HG02642 (cell line): ENCODE measurements around the gene CIZ1.
"Not testable (repeated sequence)": the region's sequence is repeated elsewhere in the genome, so short reads cannot be mapped to it uniquely, and the experiment has no call there.

ENCODE experiments used
- ATAC-seq: cut with Tn5 transposase; IDR thresholded peaks from one replicate; pipeline ENCODE4 v1.9.1; 2021; ENCODE audit warnings: mild to moderate bottlenecking; ENCODE audit not compliant: unreplicated experiment, poor library complexity

The CIZ1 gene

DNA sequence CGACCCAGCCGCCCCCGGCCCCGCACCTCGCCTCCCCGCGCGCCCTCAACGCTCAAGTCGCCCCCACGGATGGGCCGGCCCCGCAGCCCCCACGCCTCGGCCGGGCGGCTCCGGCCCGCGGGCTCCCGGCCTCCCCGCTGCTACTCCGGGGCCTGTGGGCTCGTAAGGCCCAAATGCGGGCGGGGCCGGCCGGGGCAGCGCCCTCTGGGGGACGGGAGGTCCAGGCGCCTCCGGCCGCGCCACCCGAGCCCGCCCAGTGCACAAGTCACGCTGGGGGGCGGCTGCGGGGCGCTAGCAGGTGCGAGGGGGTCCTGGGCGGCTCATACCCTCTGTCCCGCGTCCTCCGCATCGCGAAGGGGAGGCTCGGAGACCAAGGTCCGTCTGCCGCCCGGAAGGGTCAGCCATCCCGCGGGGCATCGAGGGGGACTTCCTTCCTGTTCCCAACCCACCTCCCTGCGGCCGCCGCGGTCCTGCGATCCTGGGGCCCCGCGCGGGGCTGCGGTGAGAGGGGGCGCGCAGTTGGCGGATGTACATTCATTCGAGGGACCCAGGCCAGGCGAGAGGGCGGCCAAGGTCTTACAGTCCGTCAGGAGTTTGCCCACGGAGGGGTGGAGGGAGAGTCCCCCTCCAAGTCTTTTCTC, at the start of gene CIZ1:
TSS of gene CIZ1 (minus strand) at position 167 of the 641 bp plus-strand sequence. CDS start 715 bp downstream, outside the sequence.
- peak; percentile 89 for ATAC-seq

GRCh38 chr9:128233817-128234406, 42.5 kb upstream of the CIZ1 start:
- ATAC-seq: no peak

DNA sequence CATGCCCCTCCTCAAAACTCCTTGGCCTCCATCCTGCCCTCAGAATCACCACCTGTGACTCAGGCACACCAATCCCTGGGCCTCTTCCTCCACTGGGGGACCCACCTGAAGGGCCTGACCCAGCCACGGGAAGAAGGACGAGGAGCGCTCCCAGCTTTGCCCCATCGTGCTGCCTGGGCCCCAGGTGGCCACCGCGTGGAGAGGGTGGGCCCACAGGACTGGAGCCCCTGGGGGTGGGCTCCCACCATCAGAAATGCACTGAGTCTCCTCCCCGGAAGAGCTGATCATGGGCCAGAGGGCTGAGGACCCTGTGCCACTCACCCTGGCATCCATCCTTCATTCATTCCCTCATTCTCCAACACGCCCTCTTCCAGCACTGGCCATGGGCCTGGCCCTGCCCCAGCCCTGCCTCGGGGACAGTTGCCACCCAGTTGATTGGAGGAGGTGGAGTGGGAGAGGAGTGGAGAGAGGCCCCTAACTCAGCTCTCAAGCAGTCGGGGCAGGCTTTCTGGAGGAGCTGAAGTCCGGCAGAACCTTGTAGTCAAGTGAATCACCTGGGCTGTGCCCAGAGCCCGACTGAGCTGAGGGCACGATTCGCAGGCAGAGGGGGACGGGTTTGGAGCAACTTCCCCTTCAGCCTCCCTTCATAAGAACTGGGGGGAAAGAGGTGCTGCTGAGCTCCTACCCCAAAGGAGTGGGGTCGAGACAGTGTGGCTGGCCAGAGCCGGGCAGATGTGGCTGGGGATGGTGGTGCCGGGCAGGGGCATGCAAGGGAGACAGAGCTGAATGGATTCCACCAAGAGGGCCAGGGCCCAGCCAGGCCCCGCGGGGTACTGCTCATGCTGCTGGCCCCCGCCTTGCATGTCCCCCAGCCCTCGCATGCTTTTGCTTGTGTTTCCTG, 41.4 kb upstream of the CIZ1 start:
- ATAC-seq: no peak

- ATAC-seq: no peak
These were observed 40.5 kb upstream of the CIZ1 start for GRCh38 chr9:128231638-128232527.

DNA sequence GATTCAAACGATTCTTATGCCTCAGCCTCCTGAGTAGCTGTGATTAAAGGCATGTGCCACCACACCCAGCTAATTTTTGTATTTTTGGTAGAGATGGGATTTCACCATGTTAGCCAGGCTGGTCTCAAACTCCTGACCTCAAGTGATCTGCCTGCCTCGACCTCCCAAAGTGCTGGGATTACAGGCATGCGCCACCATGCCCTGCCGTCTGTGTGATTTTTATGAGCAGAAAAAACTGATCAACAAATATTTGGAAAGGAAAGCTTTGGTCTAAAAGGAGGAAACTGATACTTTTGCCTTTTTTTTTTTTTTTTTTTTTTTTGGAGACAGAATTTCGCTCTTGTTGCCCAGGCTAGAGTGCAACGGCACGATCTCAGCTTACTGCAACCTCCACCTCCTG, 39.5 kb upstream of the CIZ1 start:
- ATAC-seq: not testable (repeated sequence)

DNA sequence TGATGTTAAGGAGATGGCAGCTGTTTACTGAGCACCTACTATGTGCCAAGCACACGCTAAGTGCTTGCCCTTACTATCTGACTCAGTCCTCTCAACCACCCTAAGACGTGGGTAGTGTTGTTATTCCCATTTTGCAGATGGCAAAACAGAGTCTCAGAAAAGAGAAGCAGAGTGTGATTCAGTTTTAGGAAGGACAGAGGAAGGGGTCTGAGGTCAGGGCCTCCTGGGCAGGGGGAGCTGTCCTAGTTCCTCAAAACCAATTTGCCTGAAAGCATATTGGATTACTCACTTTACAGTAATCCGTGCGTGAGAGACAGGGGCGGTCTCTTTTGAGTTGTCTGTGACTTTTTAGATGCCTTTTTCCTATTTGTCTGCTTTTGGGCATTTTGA, 35.0 kb upstream of the CIZ1 start:
- ATAC-seq: no peak

DNA sequence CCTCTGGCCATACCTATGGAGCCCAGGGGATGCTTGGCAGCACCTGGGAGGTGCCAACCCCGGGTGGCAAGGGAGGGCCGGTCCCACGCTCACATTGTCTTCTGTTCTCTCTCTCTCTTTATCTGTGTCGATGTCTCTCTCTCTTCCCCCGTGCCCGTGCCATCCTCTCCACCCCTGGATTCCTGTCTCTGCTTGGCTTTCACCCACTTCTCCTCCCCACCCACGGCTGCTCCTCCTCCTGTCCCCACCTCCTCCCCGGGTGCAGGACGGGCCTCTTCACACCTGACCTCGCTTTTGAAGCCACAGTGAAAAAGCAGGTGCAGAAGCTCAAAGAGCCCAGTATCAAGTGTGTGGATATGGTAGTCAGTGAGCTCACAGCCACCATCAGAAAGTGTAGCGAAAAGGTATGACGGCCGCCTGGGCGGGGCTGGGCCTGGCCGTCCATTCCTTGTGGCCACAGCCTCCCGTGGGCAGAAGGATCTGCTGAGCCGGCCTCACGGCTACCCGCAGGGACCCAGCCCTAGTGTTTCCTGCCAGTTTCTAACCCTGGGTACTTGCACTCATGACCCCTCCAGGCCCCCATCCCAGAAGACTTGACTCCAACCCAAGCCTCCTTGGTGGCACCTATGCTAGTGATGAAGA, 34.5 kb upstream of the CIZ1 start:
- no peak for ATAC-seq

- no peak for ATAC-seq
These were observed 33.5 kb upstream of the CIZ1 start for GRCh38 chr9:128224877-128225276.

DNA sequence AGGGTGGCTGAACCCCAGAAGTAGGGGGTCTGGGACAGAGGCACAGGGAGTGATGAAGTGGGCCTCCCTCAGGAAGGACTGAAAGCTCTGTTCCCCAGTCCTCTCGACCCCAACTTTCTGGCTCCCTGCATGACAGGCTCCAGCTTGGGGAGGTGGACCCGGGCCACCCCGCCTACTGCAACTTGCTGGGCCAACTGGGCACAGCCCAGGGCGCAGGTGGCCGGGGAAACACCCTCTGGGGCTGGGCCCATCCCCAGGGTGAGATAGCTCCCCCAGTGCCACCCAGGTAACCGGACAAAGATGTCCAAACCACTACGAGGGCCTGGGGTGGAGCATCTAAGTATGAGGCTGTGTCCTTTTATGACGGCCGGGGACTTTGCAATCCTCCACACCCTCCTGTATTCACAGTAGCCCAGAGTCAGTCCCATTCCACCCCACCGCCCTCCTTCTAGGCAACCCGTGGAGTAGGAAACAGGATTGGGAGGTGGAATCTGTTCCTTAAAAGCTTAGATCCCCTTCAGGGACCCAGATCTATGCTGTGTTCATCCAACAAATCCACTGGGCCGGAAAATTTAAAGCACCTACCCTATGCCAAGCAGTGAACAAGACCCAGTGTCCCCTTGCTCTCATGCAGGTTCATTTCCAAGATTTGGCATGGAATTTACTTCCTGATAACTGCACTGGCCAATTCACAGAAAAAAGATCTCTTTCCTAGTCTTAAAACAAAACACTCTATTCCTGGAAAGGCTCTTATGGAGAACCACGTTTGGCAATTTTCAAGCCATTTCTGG, 31.7 kb upstream of the CIZ1 start:
- ATAC-seq: no peak

- no peak for ATAC-seq
These were observed 30.7 kb upstream of the CIZ1 start for GRCh38 chr9:128222026-128222425.

GRCh38 chr9:128219831-128220230, 28.5 kb upstream of the CIZ1 start:
- no peak for ATAC-seq

DNA sequence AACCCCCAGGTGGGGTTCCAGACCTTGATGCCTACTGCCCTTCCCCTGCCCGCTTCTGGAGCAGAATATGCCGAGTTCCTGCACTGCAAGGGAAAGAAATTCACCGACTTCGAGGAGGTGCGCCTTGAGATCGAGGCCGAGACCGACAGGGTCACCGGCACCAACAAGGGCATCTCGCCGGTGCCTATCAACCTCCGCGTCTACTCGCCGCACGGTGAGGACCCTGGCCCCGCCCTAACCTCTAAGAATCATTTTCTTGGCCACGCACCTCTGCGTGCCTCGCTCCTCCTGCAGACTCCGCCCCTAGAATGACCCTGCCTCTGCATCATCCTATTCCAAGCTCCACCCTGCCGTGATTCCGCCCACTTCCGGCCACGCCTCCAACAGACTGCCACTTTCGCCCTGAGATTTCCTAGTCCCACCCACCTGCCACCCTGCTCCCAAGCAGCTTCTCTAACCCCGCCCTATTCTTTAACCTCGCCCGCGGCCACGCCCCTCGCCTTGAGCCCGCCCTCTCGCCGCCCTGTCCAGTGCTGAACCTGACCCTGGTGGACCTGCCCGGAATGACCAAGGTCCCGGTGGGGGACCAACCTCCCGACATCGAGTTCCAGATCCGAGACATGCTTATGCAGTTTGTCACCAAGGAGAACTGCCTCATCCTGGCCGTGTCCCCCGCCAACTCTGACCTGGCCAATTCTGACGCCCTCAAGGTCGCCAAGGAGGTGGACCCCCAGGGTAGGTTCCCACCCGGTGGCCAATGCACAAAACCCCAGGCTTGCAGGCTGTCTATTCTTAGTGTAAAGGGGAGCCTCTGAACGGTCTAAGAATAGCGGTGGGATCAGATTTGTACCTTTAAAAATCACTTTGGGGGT, 27.4 kb upstream of the CIZ1 start:
- ATAC-seq: peak; percentile 87

GRCh38 chr9:128218172-128218517, 26.8 kb upstream of the CIZ1 start:
- no peak for ATAC-seq

DNA sequence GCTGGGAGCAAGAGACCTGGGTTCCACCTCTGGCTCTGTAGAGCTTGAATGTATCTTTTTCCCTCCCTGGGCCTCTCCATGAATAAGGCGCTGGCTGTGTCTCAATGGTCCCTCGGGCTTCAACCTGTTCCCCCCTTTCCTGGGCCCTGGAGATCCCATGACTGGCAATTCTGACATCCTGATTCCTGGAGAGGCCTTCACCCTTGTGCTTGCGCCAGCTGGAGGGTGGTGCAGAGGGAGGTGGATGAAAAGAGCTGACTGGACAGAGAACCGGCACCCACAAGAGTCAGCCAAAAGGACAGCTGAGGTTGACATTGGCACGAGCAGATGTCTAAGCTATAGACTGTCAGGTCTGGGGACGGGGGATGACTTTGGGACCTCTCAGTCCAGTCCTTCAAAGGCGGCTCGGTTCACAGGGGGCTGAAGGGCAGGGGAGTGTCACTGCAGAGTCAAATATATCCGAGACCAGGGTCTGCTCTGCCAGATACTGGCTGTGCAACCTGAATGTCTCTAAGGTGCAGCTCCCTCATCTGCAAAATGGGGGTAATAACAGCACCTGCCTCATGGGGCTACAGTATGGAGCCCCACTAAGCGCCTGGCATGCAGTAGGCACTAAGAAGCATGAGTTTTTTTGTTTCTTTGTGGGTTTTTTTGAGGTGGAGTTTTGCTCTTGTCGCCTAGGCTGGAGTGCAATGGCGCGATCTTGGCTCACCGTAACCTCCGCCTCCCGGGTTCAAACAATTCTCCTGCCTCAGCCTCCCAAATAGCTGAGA, 25.6 kb upstream of the CIZ1 start:
- no peak for ATAC-seq

DNA sequence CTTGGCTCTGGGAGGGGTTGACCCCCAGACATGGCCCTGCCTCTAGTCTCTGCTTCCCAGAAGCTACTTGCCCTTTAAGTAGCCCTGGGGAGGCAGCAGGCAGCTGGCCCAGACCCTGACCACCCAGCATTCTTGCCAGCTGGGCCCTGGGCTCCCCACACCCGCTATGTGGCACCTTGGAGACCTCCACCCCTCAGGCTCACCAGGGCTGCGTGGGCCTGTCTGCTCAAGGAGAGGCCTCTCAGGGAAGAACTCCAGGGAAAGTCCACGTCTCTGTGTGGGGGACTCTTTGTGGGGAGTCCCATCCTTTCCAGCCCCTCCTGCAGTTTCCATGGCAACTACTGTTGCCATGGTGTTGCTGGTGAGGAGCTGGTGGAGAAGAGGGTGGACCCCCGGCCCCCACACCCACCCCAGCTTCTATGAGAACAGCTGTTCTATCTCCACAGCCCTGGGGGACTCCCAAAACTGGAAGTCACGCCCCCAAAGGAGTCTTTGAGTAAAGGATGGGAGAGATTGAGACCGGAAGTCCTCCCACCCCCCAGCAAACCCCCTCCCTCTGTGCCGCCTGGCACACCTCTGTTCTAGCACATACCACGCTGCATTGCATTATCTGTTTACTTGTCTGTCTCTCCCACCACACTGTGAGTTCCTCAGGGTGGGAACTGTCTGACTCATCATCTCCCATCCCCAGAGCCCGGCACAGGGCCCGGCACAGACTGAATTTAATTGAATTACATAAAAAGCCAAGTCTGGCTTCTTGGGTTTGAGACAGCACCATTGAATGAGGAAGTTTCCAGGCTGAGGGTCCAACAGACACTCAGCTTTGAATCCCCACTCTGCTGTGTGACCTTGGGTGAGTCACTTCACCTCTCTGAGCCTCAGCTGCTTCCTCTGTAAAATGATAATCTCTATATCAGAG, 24.4 kb upstream of the CIZ1 start:
- no peak for ATAC-seq
